HUES64 (cell line): Measurements from ENCODE around the gene SCNN1A.

Experiments
- H3K27ac ChIP-seq: 2 replicates; pipeline ENCODE4 v1.7.0; 2013; ENCODE audit warnings: low read depth, low read length, inconsistent platforms
- H3K27me3 ChIP-seq: 2 replicates; pipeline ENCODE4 v1.6.1; 2013; ENCODE audit warnings: mild to moderate bottlenecking, low read length; ENCODE audit not compliant: insufficient read depth
- H3K36me3 ChIP-seq: 2 replicates; pipeline ENCODE4 v1.6.1; 2013; ENCODE audit warnings: mild to moderate bottlenecking, low read length; ENCODE audit not compliant: insufficient read depth
- H3K4me1 ChIP-seq: 2 replicates; pipeline ENCODE4 v1.6.1; 2013; ENCODE audit warnings: mild to moderate bottlenecking, low read length, moderate library complexity; ENCODE audit not compliant: insufficient read depth
- H3K4me3 ChIP-seq: 2 replicates; pipeline ENCODE4 v1.5.1; 2013; ENCODE audit warnings: mild to moderate bottlenecking, low read length, moderate library complexity
- H3K9ac ChIP-seq: 2 replicates; pipeline ENCODE4 v1.6.1; 2013; ENCODE audit warnings: mild to moderate bottlenecking, low read depth, low read length
- H3K9me3 ChIP-seq: 2 replicates; pipeline ENCODE4 v1.6.1; 2013; ENCODE audit warnings: low read depth, low read length; ENCODE audit not compliant: insufficient read depth
- WGBS: fragments of 150-250, 120-280 bp; methylation state at CpG from one replicate; pipeline ENCODE4 v1.1.7; 2013; ENCODE audit warnings: missing lambda C conversion rate; 5-methylcytosine and 5-hydroxymethylcytosine counted together

Gene SCNN1A

GRCh38 chr12:6328945-6329702 lies 46.2 kb downstream of the SCNN1A start:
- H3K36me3 ChIP-seq: peaks cover 56% of the 10 kb centered on the region
- 96% methylated on average over 75 of the region's 75 CpGs for WGBS
- H3K27me3 ChIP-seq: no peaks in the 10 kb centered on the region
- no peak overlapping the region; the same call in 1 of the 2 replicates for H3K9ac ChIP-seq
- H3K9me3 ChIP-seq: no peaks in the 10 kb centered on the region
- no peak overlapping the region for H3K4me3 ChIP-seq
- H3K4me1 ChIP-seq: peaks cover 13% of the 10 kb centered on the region
- no peak overlapping the region for H3K27ac ChIP-seq

GRCh38 chr12:6328045-6328779 lies 47.2 kb downstream of the SCNN1A start:
- WGBS: 91% methylated on average over 9 of the region's 10 CpGs
- H3K9ac ChIP-seq: no peak overlapping the region
- H3K27me3 ChIP-seq: no peaks in the 10 kb centered on the region
- H3K9me3 ChIP-seq: no peaks in the 10 kb centered on the region
- peaks cover 47% of the 10 kb centered on the region for H3K36me3 ChIP-seq
- no peak overlapping the region for H3K4me3 ChIP-seq
- peaks cover 19% of the 10 kb centered on the region for H3K4me1 ChIP-seq
- no peak overlapping the region for H3K27ac ChIP-seq

GRCh38 chr12:6327229-6328041 lies 47.9 kb downstream of the SCNN1A start:
- no peak overlapping the region for H3K4me3 ChIP-seq
- no peaks in the 10 kb centered on the region for H3K9me3 ChIP-seq
- H3K4me1 ChIP-seq: peaks cover 26% of the 10 kb centered on the region
- WGBS: 94% methylated on average over 29 of the region's 33 CpGs
- H3K27ac ChIP-seq: no peak overlapping the region
- H3K27me3 ChIP-seq: no peaks in the 10 kb centered on the region
- H3K9ac ChIP-seq: no peak overlapping the region
- H3K36me3 ChIP-seq: peaks cover 39% of the 10 kb centered on the region

GRCh38 chr12:6326316-6327228 lies 48.8 kb downstream of the SCNN1A start:
- no peak overlapping the region for H3K4me3 ChIP-seq
- no peaks in the 10 kb centered on the region for H3K27me3 ChIP-seq
- 69% methylated on average over 21 of the region's 21 CpGs for WGBS
- no peaks in the 10 kb centered on the region for H3K9me3 ChIP-seq
- no peak overlapping the region for H3K9ac ChIP-seq
- peaks cover 32% of the 10 kb centered on the region for H3K36me3 ChIP-seq
- H3K27ac ChIP-seq: no peak overlapping the region
- peaks cover 34% of the 10 kb centered on the region for H3K4me1 ChIP-seq

GRCh38 chr12:6324936-6325750 lies 50.2 kb downstream of the SCNN1A start:
- Histone ChIP-seq H3K9me3 (no peaks in the 10 kb centered on the region), H3K27me3 (no peaks in the 10 kb centered on the region), H3K4me1 (peaks cover 34% of the 10 kb centered on the region), H3K27ac (peak overlapping the region; percentile 57; the same call in 1 of the 2 replicates), H3K9ac (no peak overlapping the region), H3K36me3 (peaks cover 19% of the 10 kb centered on the region), H3K4me3 (no peak overlapping the region)
- WGBS: 72% methylated on average over 5 of the region's 6 CpGs

GRCh38 chr12:6323995-6324711 lies 51.2 kb downstream of the SCNN1A start:
- Histone ChIP-seq H3K9ac (peak overlapping the region; percentile 60), H3K36me3 (peaks cover 23% of the 10 kb centered on the region), H3K4me1 (peaks cover 34% of the 10 kb centered on the region), H3K9me3 (no peaks in the 10 kb centered on the region), H3K27me3 (no peaks in the 10 kb centered on the region), H3K4me3 (peak overlapping the region; percentile 17), H3K27ac (peak overlapping the region; percentile 98)
- 36% methylated on average over 11 of the region's 19 CpGs for WGBS

GRCh38 chr12:6323340-6323994 lies 51.9 kb downstream of the SCNN1A start:
- peaks cover 34% of the 10 kb centered on the region for H3K4me1 ChIP-seq
- peak overlapping the region; percentile 98 for H3K27ac ChIP-seq
- peaks cover 16% of the 10 kb centered on the region for H3K36me3 ChIP-seq
- WGBS: 9% methylated on average over 14 of the region's 14 CpGs
- peak overlapping the region; percentile 60 for H3K9ac ChIP-seq
- H3K27me3 ChIP-seq: no peaks in the 10 kb centered on the region
- H3K9me3 ChIP-seq: no peaks in the 10 kb centered on the region
- H3K4me3 ChIP-seq: peak overlapping the region; percentile 17

- peaks cover 11% of the 10 kb centered on the region; the same call in 1 of the 2 replicates for H3K36me3 ChIP-seq
- peak overlapping the region; percentile 4; the same call in 1 of the 2 replicates for H3K4me3 ChIP-seq
- H3K9me3 ChIP-seq: no peaks in the 10 kb centered on the region
- WGBS: 0% methylated on average over 2 of the region's 2 CpGs
- peak overlapping the region; percentile 98 for H3K27ac ChIP-seq
- H3K27me3 ChIP-seq: no peaks in the 10 kb centered on the region
- peak overlapping the region; percentile 44; the same call in 1 of the 2 replicates for H3K9ac ChIP-seq
- H3K4me1 ChIP-seq: peaks cover 34% of the 10 kb centered on the region
Observed at GRCh38 chr12:6322969-6323339, 52.4 kb downstream of the SCNN1A start.

- H3K9ac ChIP-seq: peak overlapping the region; percentile 44; the same call in 1 of the 2 replicates
- H3K4me3 ChIP-seq: no peak overlapping the region
- no peaks in the 10 kb centered on the region for H3K27me3 ChIP-seq
- peak overlapping the region; percentile 98 for H3K27ac ChIP-seq
- H3K36me3 ChIP-seq: peaks cover 9% of the 10 kb centered on the region; the same call in 1 of the 2 replicates
- peaks cover 38% of the 10 kb centered on the region for H3K4me1 ChIP-seq
- WGBS: 57% methylated on average over 4 of the region's 4 CpGs
- H3K9me3 ChIP-seq: no peaks in the 10 kb centered on the region
Observed at GRCh38 chr12:6322352-6322751, 53.0 kb downstream of the SCNN1A start.
